ENCODE results near the gene NRM. TPM values are rescaled to one million over a fixed set of nuclear protein-coding genes. Genes with fewer than 3 reads are reported as not detected.

The NRM gene
- total RNA-seq, 1 experiment from 2014 or later = 8.8 TPM

GRCh38 chr6:30691208-30691847 is 544 bp upstream of the NRM start:
- peak; percentile 17 for DNase-seq (ENCODE audit: low spot score)
- in situ Hi-C loops (cut with HindIII; ENCODE audit: low sequenced_read_pairs) = no loop called here

- in situ Hi-C loops (cut with HindIII; ENCODE audit: low sequenced_read_pairs) = no loop called here
Measured at GRCh38 chr6:30689985-30690384, 799 bp downstream of the NRM start.

GRCh38 chr6:30689022-30689865 is 1.5 kb downstream of the NRM start:
- in situ Hi-C loops (cut with HindIII; ENCODE audit: low sequenced_read_pairs) = no loop called here

More at GRCh38 chr6:30689985-30690384, 799 bp downstream of the NRM start:
- DNase-seq (ENCODE audit: low spot score) = no peak

DNA sequence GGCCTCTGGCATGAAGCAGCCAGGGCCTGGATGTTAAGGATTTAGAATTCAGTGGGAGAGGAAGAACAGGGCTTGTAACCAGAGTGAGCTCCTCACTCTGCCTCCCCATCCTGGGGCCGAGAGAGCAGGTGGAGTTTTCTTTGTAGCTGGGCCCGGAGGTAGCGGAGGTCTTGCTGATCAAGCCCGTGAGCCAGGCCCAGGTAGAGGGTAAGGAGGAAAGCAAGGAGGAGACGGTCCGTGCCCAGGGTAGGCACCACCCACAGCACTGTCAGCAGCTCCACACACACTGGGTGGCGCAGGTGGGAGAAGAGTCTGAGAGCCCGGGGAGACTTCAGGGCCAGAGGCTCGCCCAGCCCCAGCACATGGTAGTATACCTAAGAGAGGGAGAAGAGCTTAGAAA is 2.2 kb downstream of the NRM start:
- no peak for DNase-seq (ENCODE audit: low spot score)
- in situ Hi-C loops (cut with HindIII; ENCODE audit: low sequenced_read_pairs) = no loop called here

More at GRCh38 chr6:30689022-30689865, 1.5 kb downstream of the NRM start:
- DNase-seq (ENCODE audit: low spot score) = no peak

GRCh38 chr6:30687659-30688431 is 2.9 kb downstream of the NRM start:
- DNase-seq (ENCODE audit: low spot score) = peak; percentile 33
- in situ Hi-C loops (cut with HindIII; ENCODE audit: low sequenced_read_pairs) = no loop called here

GRCh38 chr6:30686908-30687658 is 3.7 kb downstream of the NRM start:
- in situ Hi-C loops (cut with HindIII; ENCODE audit: low sequenced_read_pairs) = no loop called here

DNA sequence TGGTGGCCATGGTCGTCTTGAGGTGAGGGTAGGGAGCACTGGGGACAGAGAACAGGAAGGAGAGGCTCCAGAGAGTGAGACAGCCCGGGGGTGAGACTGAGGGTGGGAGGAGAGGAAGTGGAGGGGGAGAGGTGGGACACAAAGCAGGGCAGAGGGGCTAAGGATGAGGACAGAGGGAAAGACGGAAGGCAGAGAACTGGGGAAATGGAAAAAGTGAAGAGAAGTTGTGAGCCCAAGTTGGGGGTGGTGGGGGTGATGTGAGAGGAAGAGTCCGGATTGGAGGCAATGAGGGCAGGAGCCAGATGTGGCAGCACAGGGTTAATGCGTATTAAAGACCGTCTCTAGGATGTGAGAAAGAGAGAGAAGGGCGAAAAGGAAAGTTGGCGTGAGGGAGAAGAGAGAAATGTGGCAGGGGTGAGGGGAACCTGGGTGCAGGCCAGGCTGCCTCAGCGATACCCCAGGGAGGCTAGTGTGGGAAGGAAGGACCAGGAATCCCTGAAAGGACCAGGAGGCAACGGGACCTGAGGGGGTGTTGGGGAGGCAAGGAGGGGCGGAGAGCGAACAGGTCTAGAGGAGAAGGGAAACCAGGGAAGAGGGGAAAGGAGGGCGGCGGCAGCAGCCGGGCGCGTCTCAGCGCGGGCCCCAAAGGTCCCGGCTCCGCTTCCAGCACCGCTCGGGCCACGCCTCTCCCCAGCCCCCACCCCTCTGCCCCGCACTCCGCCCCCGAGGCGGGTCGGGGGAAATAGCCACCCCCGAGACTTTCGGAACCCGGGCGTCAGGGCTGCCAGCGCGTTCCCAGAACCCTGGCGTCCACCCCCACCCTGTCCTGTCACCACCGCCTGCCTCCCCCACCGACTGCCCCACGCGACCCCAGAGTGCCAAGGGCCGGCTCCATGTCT is 4.5 kb downstream of the NRM start, which contains the start of gene PPP1R18:
Gene PPP1R18, minus strand, starts transcription at position 637 of the 899 bp plus-strand sequence. Its CDS starts 627 bp downstream, at position 10.
- in situ Hi-C loops (cut with HindIII; ENCODE audit: low sequenced_read_pairs) = no loop called here

More at GRCh38 chr6:30686908-30687658, 3.7 kb downstream of the NRM start:
- DNase-seq (ENCODE audit: low spot score) = peak; percentile 63

DNA sequence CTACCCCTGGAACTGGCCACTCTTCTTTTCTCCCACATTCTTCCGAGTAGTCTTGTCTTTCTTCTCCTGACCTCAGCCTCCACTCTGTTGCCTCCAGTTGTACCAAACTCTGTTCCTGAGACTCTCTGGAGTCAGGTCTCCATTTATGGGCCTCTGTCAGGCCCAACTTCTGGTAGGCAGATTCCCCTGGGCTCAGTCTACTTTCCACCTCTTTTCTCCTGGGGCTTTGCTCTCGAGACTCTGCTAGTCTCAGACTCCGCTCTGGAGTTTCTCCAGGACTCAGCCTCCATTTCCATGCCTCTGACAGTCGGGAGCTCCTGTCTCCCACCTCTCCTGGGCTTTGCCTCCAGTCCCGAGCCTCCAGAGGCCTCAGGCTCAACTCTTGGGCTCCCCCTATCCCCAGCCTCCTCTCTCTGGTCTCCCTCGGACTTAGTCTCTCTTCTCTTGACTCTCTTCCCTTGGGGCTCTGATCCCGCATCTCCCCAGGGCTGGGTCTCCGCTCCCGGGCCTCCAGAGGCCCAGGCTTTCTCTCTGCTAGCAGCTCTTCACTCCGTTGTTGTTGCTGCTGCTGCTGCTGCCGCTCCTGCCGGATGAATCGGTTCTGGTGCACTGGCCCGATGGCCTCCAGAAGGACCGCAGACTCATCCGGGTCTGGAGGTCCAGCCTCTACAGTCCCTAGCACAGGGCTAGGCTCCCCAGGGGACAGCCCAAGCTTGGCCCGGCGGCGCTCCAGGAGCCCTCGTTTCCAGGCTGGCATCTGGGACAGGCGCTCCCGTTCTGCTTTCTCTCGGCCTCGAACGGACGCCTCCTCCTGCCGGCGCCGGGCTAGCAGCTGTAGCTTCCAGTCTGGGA is 5.4 kb downstream of the NRM start:
- no peak for DNase-seq (ENCODE audit: low spot score)
- in situ Hi-C loops (cut with HindIII; ENCODE audit: low sequenced_read_pairs) = no loop called here

More for the DNA sequence above, 4.5 kb downstream of the NRM start, which contains the start of gene PPP1R18:
- peak; percentile 26 for DNase-seq (ENCODE audit: low spot score)

GRCh38 chr6:30684386-30685156 is 6.2 kb downstream of the NRM start:
- no peak for DNase-seq (ENCODE audit: low spot score)
- in situ Hi-C loops (cut with HindIII; ENCODE audit: low sequenced_read_pairs) = no loop called here

DNA sequence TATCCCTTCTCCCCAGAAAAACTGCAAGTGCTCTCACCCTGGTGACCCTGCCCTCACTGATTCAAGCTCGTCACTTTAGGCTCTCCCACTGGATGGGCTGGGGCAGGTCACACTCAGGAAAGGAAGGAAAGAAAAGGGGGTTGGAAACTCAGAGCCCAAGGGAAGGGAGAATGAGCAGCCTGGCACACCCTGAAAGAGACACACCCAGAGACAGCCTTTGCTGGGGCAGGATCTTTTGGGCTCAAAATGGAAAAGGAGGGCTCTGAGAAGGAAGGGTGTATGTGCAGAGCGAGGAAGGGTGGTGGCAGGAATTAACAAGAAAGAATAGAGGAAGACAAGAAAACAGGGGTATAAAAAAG is 6.8 kb downstream of the NRM start:
- in situ Hi-C loops (cut with HindIII; ENCODE audit: low sequenced_read_pairs) = no loop called here
- DNase-seq (ENCODE audit: low spot score) = no peak

GRCh38 chr6:30683183-30683979 is 7.4 kb downstream of the NRM start:
- in situ Hi-C loops (cut with HindIII; ENCODE audit: low sequenced_read_pairs) = no loop called here
- no peak for DNase-seq (ENCODE audit: low spot score)

GRCh38 chr6:30682143-30683117 is 8.4 kb downstream of the NRM start:
- in situ Hi-C loops (cut with HindIII; ENCODE audit: low sequenced_read_pairs) = no loop called here
- DNase-seq (ENCODE audit: low spot score) = no peak

DNA sequence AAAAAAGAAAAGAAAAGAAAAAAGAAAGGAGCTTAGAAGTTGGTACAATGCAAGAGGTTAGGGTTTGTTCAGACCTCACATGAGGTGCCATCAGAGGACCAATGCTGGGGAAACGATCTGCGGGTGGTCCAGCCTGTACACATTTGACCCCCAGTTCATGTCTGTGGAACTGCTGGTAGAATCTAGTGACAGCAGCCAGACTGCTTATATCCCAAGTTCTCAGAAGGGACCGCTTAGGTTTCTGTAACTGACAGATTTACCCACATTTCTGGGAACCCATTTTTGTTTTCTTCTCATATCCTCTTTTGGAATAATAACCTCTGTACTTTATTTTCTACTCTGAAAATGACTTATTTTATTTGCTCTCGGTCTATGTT is 9.0 kb downstream of the NRM start:
- in situ Hi-C loops (cut with HindIII; ENCODE audit: low sequenced_read_pairs) = no loop called here
- DNase-seq (ENCODE audit: low spot score) = no peak

DNA sequence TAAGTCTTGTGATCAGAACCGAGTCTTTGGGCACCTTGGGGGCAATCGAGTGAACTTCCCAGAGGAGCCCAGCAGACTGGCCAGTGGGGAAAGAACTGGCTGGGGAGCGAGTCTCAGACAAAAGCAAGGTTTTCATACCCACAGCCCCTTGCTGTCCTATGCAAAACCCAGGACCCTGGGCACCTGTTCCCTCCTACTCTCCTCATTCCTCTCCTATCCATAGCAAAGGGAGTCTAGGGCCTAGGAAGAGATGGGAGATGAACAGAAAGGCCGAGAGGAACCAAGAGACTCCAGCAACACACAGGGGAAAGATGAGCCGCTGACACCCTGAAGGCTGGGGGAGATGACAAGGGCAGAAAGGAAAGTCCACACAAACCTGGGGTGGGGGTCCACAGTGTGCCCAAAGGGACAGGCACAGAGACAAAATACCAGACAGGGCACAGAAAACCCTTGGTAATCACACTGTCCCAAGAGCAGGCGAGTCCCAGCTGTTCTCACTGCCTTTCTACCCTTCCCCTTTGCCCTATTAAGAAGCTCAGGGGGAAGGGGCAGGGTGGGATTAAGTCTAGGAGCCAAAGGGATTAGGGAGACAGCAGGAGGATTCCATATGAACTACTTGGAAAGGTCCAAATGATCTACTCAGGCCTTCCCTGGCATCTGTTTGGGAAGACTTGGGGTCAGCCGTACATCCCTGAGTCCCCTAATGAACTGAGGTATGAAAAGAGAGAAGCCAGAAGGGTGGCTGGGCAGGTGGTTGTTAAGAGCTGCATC is 10.8 kb downstream of the NRM start:
- DNase-seq (ENCODE audit: low spot score) = peak; percentile 19
- in situ Hi-C loops (cut with HindIII; ENCODE audit: low sequenced_read_pairs) = no loop called here
